SIG-M5 treated with dmso at 0.1 percent for 504 hours (cell line): Measurements from ENCODE around the gene HDAC11.
"Not testable (repeated sequence)": the region's sequence is repeated elsewhere in the genome, so short reads cannot be mapped to it uniquely, and the experiment has no call there.

Experiments
- DNase-seq: peaks from one replicate; lab custom pipeline; 2025; ENCODE audit not compliant: unreplicated experiment; lab: John Stamatoyannopoulos, UW

Gene HDAC11

DNA sequence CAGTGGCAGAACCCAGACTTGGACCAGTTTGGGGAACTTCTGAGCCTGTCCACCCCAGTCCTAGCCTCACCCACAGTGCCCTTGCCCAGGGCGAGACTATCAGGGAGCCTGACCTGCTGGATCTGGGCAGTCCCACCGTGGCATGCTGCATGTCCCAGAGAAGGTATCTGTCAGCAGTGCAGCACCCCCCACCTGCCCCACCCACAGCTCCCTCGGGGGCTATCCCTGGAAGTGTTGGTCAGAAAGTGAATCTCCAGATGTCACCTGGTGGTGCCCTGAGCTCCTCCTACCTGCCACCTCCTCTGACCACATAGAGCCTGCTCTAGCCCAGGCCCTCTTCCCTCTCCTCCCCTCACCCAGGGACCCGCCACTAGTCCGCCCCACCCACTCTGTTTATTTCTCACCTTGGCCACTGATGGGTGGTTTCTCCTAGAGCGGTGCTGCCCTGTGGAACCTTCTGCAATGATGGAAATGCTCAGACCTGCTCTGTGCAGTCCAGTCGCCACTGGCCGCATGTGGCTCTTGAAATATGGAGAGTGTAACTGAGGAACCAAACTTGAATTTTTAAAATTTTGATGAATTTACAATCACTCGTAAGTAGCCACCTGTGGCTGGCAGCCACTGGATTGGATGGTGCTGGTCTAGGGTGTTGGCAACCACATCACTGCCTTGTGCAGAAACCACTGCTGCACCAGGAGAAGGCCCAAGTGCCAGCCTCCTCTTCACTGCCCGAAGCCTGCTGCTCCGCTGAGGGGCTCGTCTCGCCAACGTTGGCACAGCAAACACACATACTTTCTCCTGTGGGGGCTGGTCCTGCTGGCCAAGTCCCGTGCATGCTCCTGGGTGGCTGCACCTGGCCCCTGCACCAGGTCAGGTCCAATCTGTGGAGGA is 13.1 kb downstream of the HDAC11 start:
- DNase-seq, result no peak

DNA sequence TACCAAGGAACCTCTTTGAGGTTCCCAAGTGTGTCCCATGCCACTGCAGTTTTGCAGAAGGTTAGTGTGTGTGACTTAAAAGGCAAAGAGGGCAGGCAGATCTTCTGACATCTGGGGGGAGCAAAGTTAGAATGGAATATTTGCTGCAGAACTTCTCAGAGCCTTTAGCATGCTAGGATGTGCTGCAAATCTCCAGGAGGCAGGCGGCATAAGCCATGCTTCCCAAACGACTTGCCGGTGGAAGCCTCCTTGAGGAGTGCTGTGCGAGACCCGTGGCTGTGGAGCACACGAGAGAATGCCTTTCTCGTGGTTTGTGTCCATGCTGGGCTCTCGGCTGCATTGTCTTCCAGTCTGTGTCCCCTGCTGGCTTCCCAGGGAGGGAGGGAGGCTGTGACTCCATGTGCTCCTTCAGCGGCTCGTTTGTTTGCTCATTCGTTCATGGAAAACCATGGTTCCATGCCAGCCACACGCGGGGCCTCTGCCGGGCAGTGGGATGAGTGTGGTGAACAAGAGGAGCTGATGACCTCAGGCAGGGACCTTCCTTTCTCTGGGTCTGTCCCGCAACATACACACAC is 13.8 kb downstream of the HDAC11 start:
- DNase-seq, result no peak

DNA sequence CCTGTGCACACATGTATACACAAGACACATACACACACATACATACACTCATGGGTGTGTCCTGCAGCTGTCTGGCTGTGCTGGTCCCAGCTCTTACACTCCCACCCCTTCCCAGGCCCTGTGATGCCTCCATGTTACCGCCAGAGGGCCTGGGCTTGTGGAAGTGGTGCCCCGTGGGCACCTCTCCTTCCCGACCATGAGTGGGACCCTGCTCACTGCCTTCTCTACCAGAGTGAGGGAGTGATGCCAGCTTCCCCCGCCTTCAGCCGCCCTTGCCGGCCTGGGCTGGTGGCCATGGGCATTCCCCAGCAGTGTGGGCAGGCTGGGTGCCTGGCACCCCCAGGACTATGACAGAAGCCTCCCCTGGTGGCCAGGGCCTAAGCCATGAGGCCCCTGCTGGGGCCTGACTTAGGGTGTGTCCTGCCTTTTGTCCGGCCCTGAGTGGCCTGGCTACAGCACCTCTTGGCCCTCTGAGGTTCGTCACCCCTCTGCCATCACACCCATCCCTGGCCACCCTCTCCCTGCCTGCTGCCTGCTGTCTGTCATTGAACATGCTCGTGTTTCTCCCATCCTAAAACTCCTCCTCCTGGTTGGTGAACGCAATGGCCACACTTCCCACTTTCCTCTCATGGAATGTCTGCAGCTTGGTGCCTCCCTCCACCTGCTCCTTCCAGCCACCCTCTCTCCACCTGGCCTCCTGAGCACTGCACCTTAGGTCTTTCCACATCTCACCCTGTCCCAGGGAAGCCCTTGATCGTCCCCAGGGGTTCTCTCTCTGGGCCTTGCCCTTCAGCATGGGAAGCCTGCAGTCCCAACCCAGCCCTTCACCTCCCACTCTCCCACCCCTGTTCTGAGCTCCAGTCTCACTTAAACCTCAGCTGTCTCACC is 14.6 kb downstream of the HDAC11 start:
- DNase-seq, result peak; percentile 27

- DNase-seq, result no peak
Observed at GRCh38 chr3:13495351-13495813, 15.3 kb downstream of the HDAC11 start.

- DNase-seq, result peak; percentile 87
Observed at GRCh38 chr3:13495921-13496723, 16.0 kb downstream of the HDAC11 start.

- no peak for DNase-seq
Observed at GRCh38 chr3:13496879-13497278, 16.8 kb downstream of the HDAC11 start.

- DNase-seq, result no peak
Observed at GRCh38 chr3:13497386-13497785, 17.3 kb downstream of the HDAC11 start.

DNA sequence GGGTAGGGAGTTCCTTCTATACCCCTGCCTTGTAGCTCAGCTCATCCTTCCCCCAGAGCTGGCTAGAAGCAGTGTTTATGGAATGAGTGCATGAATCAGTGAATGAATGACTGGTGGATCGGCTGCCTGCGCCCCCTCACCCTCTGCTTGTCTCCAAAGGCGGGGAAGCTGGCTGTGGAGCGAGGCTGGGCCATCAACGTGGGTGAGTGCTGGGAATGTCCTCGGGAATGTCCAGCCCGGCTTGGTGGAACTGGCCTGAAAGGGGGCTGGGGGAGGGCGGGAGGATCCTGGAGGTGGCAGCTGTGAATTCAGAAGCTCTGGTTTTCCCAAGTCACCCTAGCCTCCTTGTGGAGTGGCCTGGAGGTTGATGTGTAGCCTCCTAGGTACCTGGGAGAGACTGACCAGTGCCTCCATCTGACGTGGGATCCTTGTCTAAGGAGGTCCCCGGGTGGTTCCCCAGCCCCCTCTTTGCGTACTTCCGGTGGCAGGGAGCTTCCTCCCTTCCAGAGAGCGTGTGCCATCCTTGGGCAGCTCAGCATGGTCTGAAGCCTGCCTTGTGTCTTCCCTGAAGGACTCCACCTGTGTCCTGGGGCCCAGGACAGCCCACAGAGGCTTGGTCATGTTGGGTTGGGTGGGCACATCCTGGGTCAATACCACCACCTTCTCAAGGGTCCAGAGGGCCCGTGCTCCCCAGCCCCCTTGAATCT is 18.4 kb downstream of the HDAC11 start:
- no peak for DNase-seq

- DNase-seq, result not testable (repeated sequence)
Observed at GRCh38 chr3:13499246-13499645, 19.1 kb downstream of the HDAC11 start.

GRCh38 chr3:13500133-13500885 is 20.2 kb downstream of the HDAC11 start:
- DNase-seq, result no peak

DNA sequence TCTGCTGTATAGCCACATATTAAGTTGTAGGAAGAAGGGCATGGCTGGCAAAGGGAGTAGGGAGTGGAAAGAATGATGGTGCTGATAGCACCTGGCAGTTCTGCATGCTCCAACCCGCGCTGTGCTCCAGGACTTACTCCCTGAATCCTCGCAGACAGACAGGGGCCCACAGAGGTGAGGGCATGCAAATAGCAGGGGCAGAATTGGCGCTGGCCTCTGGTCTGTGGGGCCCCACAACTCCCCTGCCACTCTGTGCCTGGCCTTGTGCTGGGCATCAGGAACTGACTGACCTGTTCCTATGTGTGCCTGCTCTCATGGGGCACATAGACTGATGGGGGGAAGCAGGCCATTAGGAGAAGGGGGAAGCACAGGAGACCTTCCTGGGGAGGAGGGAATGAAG is 20.9 kb downstream of the HDAC11 start:
- no peak for DNase-seq

DNA sequence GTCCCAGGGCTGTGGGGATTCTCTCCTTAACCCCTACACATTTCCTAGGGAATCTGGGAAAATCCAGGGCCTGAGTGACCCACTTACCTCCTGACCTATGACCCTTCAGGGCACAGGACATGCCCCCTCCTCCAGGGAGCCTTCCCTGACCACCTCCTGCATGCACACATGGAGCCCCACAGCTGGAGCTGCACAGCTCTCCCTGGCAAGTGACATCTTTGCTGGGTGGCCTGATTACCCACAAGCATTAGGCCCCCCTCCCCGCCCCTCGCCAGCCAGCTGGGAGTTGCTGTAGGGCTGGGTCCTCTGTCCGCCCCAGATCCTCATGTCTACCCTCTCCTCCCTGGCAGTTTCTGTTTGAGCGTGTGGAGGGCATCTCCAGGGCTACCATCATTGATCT is 21.4 kb downstream of the HDAC11 start:
- no peak for DNase-seq

- DNase-seq, result no peak
Observed at GRCh38 chr3:13501958-13502790, 22.1 kb downstream of the HDAC11 start.

- DNase-seq, result no peak
Observed at GRCh38 chr3:13502791-13503060, 22.6 kb downstream of the HDAC11 start.

DNA sequence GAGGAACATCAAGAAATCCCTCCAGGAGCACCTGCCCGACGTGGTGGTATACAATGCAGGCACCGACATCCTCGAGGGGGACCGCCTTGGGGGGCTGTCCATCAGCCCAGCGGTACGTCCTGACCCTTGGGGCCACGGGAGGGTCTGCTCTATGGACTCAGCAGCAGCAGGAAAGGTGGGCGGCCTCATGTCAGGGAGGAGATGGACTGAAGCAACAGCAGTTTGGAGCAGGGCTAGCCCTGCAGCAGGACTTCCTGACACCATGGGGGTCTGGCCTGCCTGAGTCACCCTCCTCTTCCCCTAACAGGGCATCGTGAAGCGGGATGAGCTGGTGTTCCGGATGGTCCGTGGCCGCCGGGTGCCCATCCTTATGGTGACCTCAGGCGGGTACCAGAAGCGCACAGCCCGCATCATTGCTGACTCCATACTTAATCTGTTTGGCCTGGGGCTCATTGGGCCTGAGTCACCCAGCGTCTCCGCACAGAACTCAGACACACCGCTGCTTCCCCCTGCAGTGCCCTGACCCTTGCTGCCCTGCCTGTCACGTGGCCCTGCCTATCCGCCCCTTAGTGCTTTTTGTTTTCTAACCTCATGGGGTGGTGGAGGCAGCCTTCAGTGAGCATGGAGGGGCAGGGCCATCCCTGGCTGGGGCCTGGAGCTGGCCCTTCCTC is 24.2 kb downstream of the HDAC11 start:
- no peak for DNase-seq

- DNase-seq, result no peak
Observed at GRCh38 chr3:13505147-13506130, 25.3 kb downstream of the HDAC11 start.

- DNase-seq, result no peak
Observed at GRCh38 chr3:13506239-13506638, 26.1 kb downstream of the HDAC11 start.
